Uterus (tissue), 2 donors: ENCODE measurements around the gene METTL21C.

ENCODE experiments used
- POLR2A ChIP-seq, 2 donors: fragments of 450-650 bp; IDR thresholded peaks; one replicate each; pipeline ENCODE4 v1.6.1; 2016; ENCODE audit warnings: antibody characterized with exemption in 2 of 2, mild to moderate bottlenecking in 1 of 2, moderate library complexity in 1 of 2
- TF ChIP-seq, protein P1 (sequence below), 4 experiments: fragments of 200-600 bp in 2 of 4; fragments of 450-650 bp in 2 of 4; sonication (generic) in 2 of 4; IDR thresholded peaks; one replicate each; pipeline ENCODE4 v1.5.1; 2016 to 2019; ENCODE audit warnings: antibody characterized with exemption in 4 of 4, mild to moderate bottlenecking in 2 of 4, moderate library complexity in 1 of 4

DNA sequence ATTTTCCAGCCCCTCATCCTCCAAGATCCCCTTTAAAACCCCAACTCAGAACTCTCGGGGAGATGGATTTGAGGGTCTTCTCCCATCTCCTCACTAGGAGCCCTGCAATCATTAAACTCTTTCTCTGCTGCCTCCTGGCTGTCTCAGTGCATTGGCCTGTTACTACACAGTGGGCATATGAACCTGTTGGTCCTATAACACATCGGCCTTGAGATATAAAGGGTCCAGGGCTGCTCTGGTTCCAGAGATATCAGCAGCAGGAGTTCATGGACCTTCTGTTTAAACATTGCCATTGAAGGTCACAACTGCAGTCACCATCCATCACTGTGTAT, 3.8 kb upstream of the METTL21C start:
- TF ChIP-seq POLR2A (IDR thresholded peaks at IDR 0.05): no peak
- TF ChIP-seq, protein P1, sequence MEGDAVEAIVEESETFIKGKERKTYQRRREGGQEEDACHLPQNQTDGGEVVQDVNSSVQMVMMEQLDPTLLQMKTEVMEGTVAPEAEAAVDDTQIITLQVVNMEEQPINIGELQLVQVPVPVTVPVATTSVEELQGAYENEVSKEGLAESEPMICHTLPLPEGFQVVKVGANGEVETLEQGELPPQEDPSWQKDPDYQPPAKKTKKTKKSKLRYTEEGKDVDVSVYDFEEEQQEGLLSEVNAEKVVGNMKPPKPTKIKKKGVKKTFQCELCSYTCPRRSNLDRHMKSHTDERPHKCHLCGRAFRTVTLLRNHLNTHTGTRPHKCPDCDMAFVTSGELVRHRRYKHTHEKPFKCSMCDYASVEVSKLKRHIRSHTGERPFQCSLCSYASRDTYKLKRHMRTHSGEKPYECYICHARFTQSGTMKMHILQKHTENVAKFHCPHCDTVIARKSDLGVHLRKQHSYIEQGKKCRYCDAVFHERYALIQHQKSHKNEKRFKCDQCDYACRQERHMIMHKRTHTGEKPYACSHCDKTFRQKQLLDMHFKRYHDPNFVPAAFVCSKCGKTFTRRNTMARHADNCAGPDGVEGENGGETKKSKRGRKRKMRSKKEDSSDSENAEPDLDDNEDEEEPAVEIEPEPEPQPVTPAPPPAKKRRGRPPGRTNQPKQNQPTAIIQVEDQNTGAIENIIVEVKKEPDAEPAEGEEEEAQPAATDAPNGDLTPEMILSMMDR (IDR thresholded peaks at IDR 0.05): no peak
